H9 (cell line): ENCODE data around the gene AKR1B15. TPM values are rescaled to one million over a fixed set of nuclear protein-coding genes. Genes with fewer than 3 reads are reported as not detected.

Source experiments
- DNase-seq: peaks from one replicate; pipeline ENCODE4 v3.0.0-alpha.2; 2017
- H2AFZ ChIP-seq: one replicate; pipeline ENCODE4 v1.6.1; 2013; ENCODE audit warnings: mild to moderate bottlenecking, low read length, control low read depth, moderate library complexity
- H2AK5ac ChIP-seq: 2 replicates; pipeline ENCODE4 v1.6.1; 2013; ENCODE audit warnings: low read length, control low read depth, mixed read lengths; ENCODE audit not compliant: insufficient read length
- H2BK120ac ChIP-seq: one replicate; pipeline ENCODE4 v1.6.1; 2013; ENCODE audit warnings: low read depth, mild to moderate bottlenecking, low read length, control low read depth, inconsistent platforms; ENCODE audit not compliant: poor library complexity, severe bottlenecking
- H2BK12ac ChIP-seq: 2 replicates; pipeline ENCODE4 v1.6.1; 2013; ENCODE audit warnings: low read length, control low read depth, mixed read lengths, low read depth; ENCODE audit not compliant: insufficient read length
- H2BK15ac ChIP-seq: 2 replicates; pipeline ENCODE4 v1.6.1; 2013; ENCODE audit warnings: low read depth, low read length, control low read depth
- H2BK20ac ChIP-seq: one replicate; pipeline ENCODE4 v1.6.1; 2013; ENCODE audit warnings: low read depth, mild to moderate bottlenecking, low read length, control low read depth, inconsistent platforms; ENCODE audit not compliant: poor library complexity, severe bottlenecking
- H2BK5ac ChIP-seq: 2 replicates; pipeline ENCODE4 v1.6.1; 2013; ENCODE audit warnings: low read length, control low read depth, mixed read lengths; ENCODE audit not compliant: insufficient read length
- H3K14ac ChIP-seq: 2 replicates; pipeline ENCODE4 v1.6.1; 2013; ENCODE audit warnings: low read length, control low read depth; ENCODE audit not compliant: insufficient read depth
- H3K18ac ChIP-seq: 2 replicates; pipeline ENCODE4 v1.6.1; 2013; ENCODE audit warnings: low read depth, mild to moderate bottlenecking, mixed read lengths, low read length, control low read depth; ENCODE audit not compliant: insufficient read length
- H3K23ac ChIP-seq: 2 replicates; pipeline ENCODE4 v1.6.1; 2013; ENCODE audit warnings: low read length, control low read depth, mixed read lengths, low read depth; ENCODE audit not compliant: insufficient read length
- H3K23me2 ChIP-seq: 2 replicates; pipeline ENCODE4 v1.6.1; 2013; ENCODE audit warnings: low read depth, mild to moderate bottlenecking, mixed read lengths, low read length, control low read depth; ENCODE audit not compliant: insufficient read length, poor library complexity, severe bottlenecking
- H3K27ac ChIP-seq: 2 replicates; pipeline ENCODE4 v1.5.1; 2013; ENCODE audit warnings: low read length, control low read depth, mixed read lengths, low read depth; ENCODE audit not compliant: insufficient read length
- H3K27me3 ChIP-seq: 2 replicates; pipeline ENCODE4 v1.6.1; 2013; ENCODE audit warnings: low read length, control low read depth, inconsistent platforms; ENCODE audit not compliant: insufficient read depth
- H3K4ac ChIP-seq: 2 replicates; pipeline ENCODE4 v1.6.1; 2013; ENCODE audit warnings: low read depth, mild to moderate bottlenecking, control low read depth, inconsistent platforms, low read length, moderate library complexity
- H3K4me1 ChIP-seq: 2 replicates; pipeline ENCODE4 v1.6.1; 2013; ENCODE audit warnings: low read length, control low read depth, inconsistent platforms; ENCODE audit not compliant: insufficient read depth
- H3K4me2 ChIP-seq: 2 replicates; pipeline ENCODE4 v1.6.1; 2013; ENCODE audit warnings: low read length, control low read depth, mixed read lengths; ENCODE audit not compliant: insufficient read length, insufficient read depth
- H3K56ac ChIP-seq: 2 replicates; pipeline ENCODE4 v1.6.1; 2013; ENCODE audit warnings: low read depth, mild to moderate bottlenecking, mixed read lengths, low read length, control low read depth; ENCODE audit not compliant: insufficient read length
- H3K79me1 ChIP-seq: 2 replicates; pipeline ENCODE4 v1.6.1; 2013; ENCODE audit warnings: low read depth, mild to moderate bottlenecking, moderate library complexity, low read length, control low read depth, inconsistent platforms; ENCODE audit not compliant: insufficient read depth, poor library complexity, severe bottlenecking
- H3K79me2 ChIP-seq: 2 replicates; pipeline ENCODE4 v1.6.1; 2013; ENCODE audit warnings: low read length, control low read depth, inconsistent platforms; ENCODE audit not compliant: insufficient read depth
- H3K9ac ChIP-seq: 2 replicates; pipeline ENCODE4 v1.6.1; 2013; ENCODE audit warnings: low read length, control low read depth, mixed read lengths; ENCODE audit not compliant: insufficient read length; ENCODE audit errors: extremely low read depth
- H3K9me3 ChIP-seq: one replicate; pipeline ENCODE4 v1.6.1; 2013; ENCODE audit warnings: low read depth, low read length, inconsistent platforms; ENCODE audit not compliant: control insufficient read depth
- H3T11ph ChIP-seq: one replicate; pipeline ENCODE4 v1.6.1; 2013; ENCODE audit warnings: mild to moderate bottlenecking, low read length, control low read depth, inconsistent platforms
- H4K20me1 ChIP-seq: one replicate; pipeline ENCODE4 v1.6.1; 2013; ENCODE audit not compliant: control insufficient read depth, insufficient read length, insufficient read depth
- H4K5ac ChIP-seq: 2 replicates; pipeline ENCODE4 v1.6.1; 2013; ENCODE audit warnings: low read depth, mild to moderate bottlenecking, mixed read lengths, low read length, control low read depth; ENCODE audit not compliant: insufficient read length
- H4K8ac ChIP-seq: replicated peaks from 2 replicates; pipeline ENCODE4 v1.6.1; 2013; ENCODE audit warnings: low read length, control low read depth, mixed read lengths, low read depth; ENCODE audit not compliant: insufficient read length
- H4K91ac ChIP-seq: 2 replicates; pipeline ENCODE4 v1.6.1; 2013; ENCODE audit warnings: low read depth, mild to moderate bottlenecking, moderate library complexity, mixed read lengths, low read length, control low read depth; ENCODE audit not compliant: insufficient read length
- H3K27ac Mint-ChIP-seq, 3 experiments: 2 replicates in 2 of 3; 3 replicates in 1 of 3; pipeline ENCODE4 v1.8.0; 2020 to 2021; ENCODE audit warnings: mixed read lengths in 3 of 3, mild to moderate bottlenecking in 1 of 3, moderate library complexity in 1 of 3
- H3K27me3 Mint-ChIP-seq: 2 replicates; pipeline ENCODE4 v1.8.0; 2021; ENCODE audit warnings: low read depth, mild to moderate bottlenecking, moderate library complexity, mixed read lengths
- H3K36me3 Mint-ChIP-seq, 3 experiments: 2 replicates in 2 of 3; 3 replicates in 1 of 3; pipeline ENCODE4 v1.8.0; 2020 to 2021; ENCODE audit warnings: low read depth in 3 of 3, mixed read lengths in 3 of 3; ENCODE audit not compliant: insufficient read depth in 1 of 3
- H3K4me1 Mint-ChIP-seq, 2 experiments: 2 replicates each; pipeline ENCODE4 v1.8.0; 2020; ENCODE audit warnings: mixed read lengths in 2 of 2
- H3K4me3 Mint-ChIP-seq, 2 experiments: 2 replicates in 1 of 2; 3 replicates in 1 of 2; pipeline ENCODE4 v1.8.0; 2020 to 2021; ENCODE audit warnings: mild to moderate bottlenecking in 2 of 2, mixed read lengths in 2 of 2, moderate library complexity in 1 of 2
- H3K9me3 Mint-ChIP-seq, 2 experiments: 2 replicates in 1 of 2; 3 replicates in 1 of 2; pipeline ENCODE4 v1.8.0; 2020; ENCODE audit warnings: mild to moderate bottlenecking in 2 of 2, mixed read lengths in 2 of 2, moderate library complexity in 1 of 2
- CTCF ChIP-seq: fragments of 200-600 bp; sonication (generic); conservative IDR thresholded peaks from 3 replicates; pipeline ENCODE4 v1.8.0; 2021; ENCODE audit warnings: antibody characterized with exemption, mild to moderate bottlenecking
- WGBS: extraction: QIAGEN DNeasy Blood & Tissue Kit; methylation state at CpG from one replicate; pipeline ENCODE4 v1.1.7; 2013; ENCODE audit warnings: missing lambda C conversion rate, low lambda C conversion rate, mixed read lengths; ENCODE audit not compliant: insufficient read length; ENCODE audit errors: extremely low coverage; 5-methylcytosine and 5-hydroxymethylcytosine counted together
- total RNA-seq: library from RNA; stranded (reverse); gene quantifications from 2 replicates; pipeline ENCODE4 v1.2.1, GENCODE V29; 2021

AKR1B15 gene
- total RNA-seq, 1 experiment from 2014 or later: not detected

- Histone ChIP-seq H3K79me2 (no peaks in the 10 kb centered on the region), H2BK15ac (no peak overlapping the region), H2AFZ (no peak overlapping the region), H2BK12ac (no peak overlapping the region), H3K4ac (no peak overlapping the region), H3K23ac (no peak overlapping the region), H2BK5ac (no peak overlapping the region), H4K8ac (no peak overlapping the region), H3K18ac (no peak overlapping the region), H2AK5ac (no peak overlapping the region), H3T11ph (no peak overlapping the region), H4K20me1 (no peaks in the 10 kb centered on the region), H3K9me3 (no peaks in the 10 kb centered on the region), H3K56ac (no peak overlapping the region), H3K4me2 (no peak overlapping the region), H2BK20ac (no peak overlapping the region), H3K27me3 (no peaks in the 10 kb centered on the region), H4K91ac (no peak overlapping the region), H3K14ac (no peak overlapping the region), H3K27ac (no peak overlapping the region), H3K23me2 (no peaks in the 10 kb centered on the region), H3K4me1 (no peaks in the 10 kb centered on the region), H3K79me1 (no peaks in the 10 kb centered on the region), H3K9ac (no peak overlapping the region), H4K5ac (no peak overlapping the region), H2BK120ac (no peak overlapping the region)
- no peak overlapping the region for H3K4me3 Mint-ChIP-seq
- peaks cover 13 to 14% of the 10 kb centered on the region in 2 experiments for H3K9me3 Mint-ChIP-seq
- WGBS: 100% methylated on average over 1 of the region's 1 CpG
- H3K27ac Mint-ChIP-seq: no peak overlapping the region
- H3K4me1 Mint-ChIP-seq: no peaks in the 10 kb centered on the region
- 0 out of 7 replicates have a peak, but pooled peaks cover 0 to 8% (median 7%) of the 10 kb centered on the region in 3 experiments for H3K36me3 Mint-ChIP-seq
- TF ChIP-seq CTCF: no peak
- H3K27me3 Mint-ChIP-seq: peaks cover 27% of the 10 kb centered on the region
- DNase-seq: no peak
These were observed 35.4 kb downstream of the AKR1B15 start for GRCh38 chr7:134584290-134584689.
